Heart right ventricle (tissue), 16 donors: ENCODE results near the gene NCAPG2. TPM values are rescaled to one million over a fixed set of nuclear protein-coding genes. Genes with fewer than 3 reads are reported as not detected.

Source experiments
- ATAC-seq, 8 donors: fragments of 200-7000 bp; cut with Tn5 transposase; one replicate each; pipeline ENCODE4 v1.9.1; 2020; ENCODE audit warnings: mild to moderate bottlenecking in 8 of 8, moderate library complexity in 8 of 8, moderate number of reproducible peaks in 1 of 8
- DNase-seq, 2 donors: peaks; one replicate each; pipeline ENCODE4 v3.0.0-alpha.2; 2020
- H3K27ac ChIP-seq, 10 donors: fragments of 200-600 bp; sonication (generic) in 2 of 10; one replicate each; pipeline versions ENCODE4 v1.5.0 to v1.8.0; 2020 to 2022; ENCODE audit warnings: mild to moderate bottlenecking in 3 of 10
- H3K27me3 ChIP-seq, 7 donors: fragments of 200-600 bp; one replicate each; pipeline ENCODE4 v1.8.0; 2021 to 2022; ENCODE audit warnings: mild to moderate bottlenecking in 2 of 7
- H3K36me3 ChIP-seq, 9 donors: fragments of 200-600 bp; sonication (generic) in 1 of 9; one replicate each; pipeline versions ENCODE4 v1.5.0 to v1.8.0; 2020 to 2022; ENCODE audit warnings: mild to moderate bottlenecking in 2 of 9
- H3K4me1 ChIP-seq, 9 donors: fragments of 200-600 bp; sonication (generic) in 1 of 9; one replicate each; pipeline versions ENCODE4 v1.5.0 to v1.8.0; 2020 to 2022; ENCODE audit warnings: mild to moderate bottlenecking in 4 of 9
- H3K4me3 ChIP-seq, 10 donors: fragments of 200-600 bp; sonication (generic) in 2 of 10; one replicate each; pipeline versions ENCODE4 v1.5.0 to v1.8.0; 2020 to 2022; ENCODE audit warnings: mild to moderate bottlenecking in 7 of 10, moderate library complexity in 2 of 10
- H3K9me3 ChIP-seq, 11 donors: fragments of 200-600 bp in 10 of 11; sonication (generic) in 2 of 11; one replicate each; pipeline versions ENCODE4 v1.5.0 to v1.8.0; 2013 to 2022; ENCODE audit warnings: mild to moderate bottlenecking in 2 of 11, control low read depth in 1 of 11, moderate library complexity in 1 of 11
- CTCF ChIP-seq, 9 donors: fragments of 200-600 bp; sonication (generic) in 2 of 9; IDR thresholded peaks; one replicate each; pipeline versions ENCODE4 v1.5.0 to v1.8.0; 2021 to 2022; ENCODE audit warnings: antibody characterized with exemption in 9 of 9, mild to moderate bottlenecking in 5 of 9, moderate library complexity in 1 of 9
- WGBS, 2 donors: extraction: QIAGEN DNeasy Blood & Tissue Kit; methylation state at CpG; one replicate each; pipeline ENCODE4 v1.1.7; 2013; ENCODE audit warnings: inconsistent platforms in 1 of 2; 5-methylcytosine and 5-hydroxymethylcytosine counted together
- intact Hi-C, 10 donors: fragments of 100-400 bp; cut with DNase I; formaldehyde crosslinking; loops; one replicate each; pipeline versions ENCODE4 v1.11.1 to v1.14.2; 2022
- microRNA-seq, 2 donors: library from miRNA; unstranded; fragments of <30 nt; microRNA quantifications; one replicate each; pipeline ENCODE4 v1.2.0, GENCODE V29; 2021
- polyA plus RNA-seq, 2 donors: library from polyadenylated mRNA; stranded (reverse); fragments of 200-250 nt; gene quantifications; one replicate each; pipeline ENCODE4 v1.2.3, GENCODE V29; 2013
- total RNA-seq, 10 donors: library from RNA; stranded (reverse); fragmentation: NEBNext Ultra II Directional in 3 of 10; extraction: Animal tissue kit (Norgen Biotek cat#: 25700) in 3 of 10; gene quantifications; one replicate each; pipeline versions ENCODE4 v1.2.1 to v1.2.4, GENCODE V29; 2021 to 2023
- donor health status: Arrhythmogenic right ventricular cardiomyopathy.
- donor health status: ischemic (EF 13 %, LVEDD 7.1; RV severe dilation, severe dysfunction).
- donor health status: healthy with polysubstance abuse.
- donor health status: DM: no; HTN: yes; CAD: no.
- donor health status: DM: no; HTN: no; CAD: no.
- donor health status: ischemic (EF 25% LVEDD 6.9; RV normal size, moderate dysfunction).
- donor health status: ischemic (EF 25% LVEDD 5.7; RV mildly dilated, moderate dysfunction).
- donor health status: healthy.
- donor health status: DM: yes; HTN: yes; CAD: no.
- donor health status: Ischemic cardiomyopathy.
- donor health status: ischemic (EF 35%, LVEDD 5.7; RV mildly dilated, moderate dysfunction).
- donor health status: nonischemic (EF 11% LVEDD 7.7; RV severe dilation, severe dysfunction).
- donor health status: DM: yes; HTN: yes; CAD: no.
- donor health status: PGD.
- donor health status: ischemic (EF 29% LVEDD 5.4; RV normal size, mild dysfunction).
- donor health status: nonischemic (EF 23%, LVEDD 6.1; RV moderate dilation, normal function).

The NCAPG2 gene
- total and polyA plus RNA-seq, 12 donors: 1.3 to 8.0 (median 4.6) TPM

- WGBS, 2 donors: 66 to 70% methylated on average over 7 of the region's 7 CpGs
- intact Hi-C loops: no loop called here
These were observed 123.0 kb downstream of the NCAPG2 start for GRCh38 chr7:158581440-158582088.

More at GRCh38 chr7:158581440-158582088, 123.0 kb downstream of the NCAPG2 start:
- DNase-seq (no peak), ATAC-seq (no peak)
- H3K27me3 ChIP-seq: peaks cover 17 to 61% (median 58%) of the 10 kb centered on the region in 7 donors
- H3K27ac ChIP-seq: no peak overlapping the region
- no peak for TF ChIP-seq CTCF (IDR thresholded peaks at IDR 0.05)
- H3K9me3 ChIP-seq: peaks cover 0 to 28% (median 14%) of the 10 kb centered on the region in 11 donors
- no peak overlapping the region for H3K4me3 ChIP-seq
- H3K36me3 ChIP-seq: no peaks in the 10 kb centered on the region
- H3K4me1 ChIP-seq: peaks cover 4 to 12% (median 9%) of the 10 kb centered on the region in 9 donors

Small RNA genes lying within 50 kb of the gene (microRNA-seq; reads per million reads assigned to microRNA genes)
- 0 reads per million in 2 donors for gene MIR5707

Other genes starting within 250 kb of the NCAPG2 start
- gene PTPRN2, start 117.0 kb downstream of the NCAPG2 start, total RNA-seq: 1 to 10 TPM in 7 of 10 donors, under 1 TPM in 3; 0.82 to 1.8 (median 1.3) TPM
- 1 to 10 TPM; 1.1 to 1.5 TPM for gene PTPRN2, start 117.0 kb downstream of the NCAPG2 start, polyA plus RNA-seq
- 10 to 100 TPM; 44.3 to 79.2 (median 50.0) TPM for gene ESYT2, start 124.7 kb upstream of the NCAPG2 start, total RNA-seq
- 10 to 100 TPM; 18.9 to 26.4 TPM for gene ESYT2, start 124.7 kb upstream of the NCAPG2 start, polyA plus RNA-seq
- gene DYNC2I1, start 151.8 kb upstream of the NCAPG2 start, total RNA-seq: 10 to 100 TPM; 15.8 to 32.4 (median 21.1) TPM
- gene DYNC2I1, start 151.8 kb upstream of the NCAPG2 start, polyA plus RNA-seq: 10 to 100 TPM; 13.6 to 43.1 TPM